IPS-20b (cell line): ENCODE measurements around the gene SCN5A.
A peak's percentile ranks its signal among the peaks of the same experiment; 100 is the strongest.

Source experiments
- H3K27ac ChIP-seq: one replicate; pipeline ENCODE4 v1.5.1; 2013; ENCODE audit warnings: low read length
- H3K27me3 ChIP-seq: 2 replicates; pipeline ENCODE4 v1.6.1; 2013; ENCODE audit warnings: mild to moderate bottlenecking, low read length, inconsistent platforms; ENCODE audit not compliant: insufficient read depth
- H3K36me3 ChIP-seq: 2 replicates; pipeline ENCODE4 v1.6.1; 2013; ENCODE audit warnings: low read depth, mild to moderate bottlenecking, inconsistent platforms, low read length, moderate library complexity; ENCODE audit not compliant: insufficient read depth
- H3K4me1 ChIP-seq: 2 replicates; pipeline ENCODE4 v1.6.1; 2013; ENCODE audit warnings: mild to moderate bottlenecking, control low read depth, inconsistent platforms, low read length, moderate library complexity; ENCODE audit not compliant: insufficient read depth
- H3K4me3 ChIP-seq: 2 replicates; pipeline ENCODE4 v1.5.1; 2013; ENCODE audit warnings: mild to moderate bottlenecking, low read length, inconsistent platforms
- H3K9ac ChIP-seq: 2 replicates; pipeline ENCODE4 v1.6.1; 2013; ENCODE audit warnings: low read depth, mild to moderate bottlenecking, inconsistent platforms, low read length, moderate library complexity
- H3K9me3 ChIP-seq: 2 replicates; pipeline ENCODE4 v1.6.1; 2013; ENCODE audit warnings: mild to moderate bottlenecking, low read depth, low read length, inconsistent platforms; ENCODE audit not compliant: insufficient read depth

Gene SCN5A

GRCh38 chr3:38541806-38542205 lies 107.7 kb downstream of the SCN5A start:
- no peak overlapping the region for H3K4me3 ChIP-seq
- no peaks in the 10 kb centered on the region for H3K36me3 ChIP-seq
- no peak overlapping the region for H3K9ac ChIP-seq
- H3K4me1 ChIP-seq = no peaks in the 10 kb centered on the region; the same call in 1 of the 2 replicates
- H3K27me3 ChIP-seq = no peaks in the 10 kb centered on the region
- H3K9me3 ChIP-seq = no peaks in the 10 kb centered on the region
- no peak overlapping the region for H3K27ac ChIP-seq

GRCh38 chr3:38538773-38539353 lies 110.6 kb downstream of the SCN5A start:
- no peaks in the 10 kb centered on the region for H3K9me3 ChIP-seq
- H3K4me3 ChIP-seq = no peak overlapping the region
- no peak overlapping the region for H3K27ac ChIP-seq
- no peaks in the 10 kb centered on the region for H3K36me3 ChIP-seq
- H3K27me3 ChIP-seq = no peaks in the 10 kb centered on the region
- no peak overlapping the region for H3K9ac ChIP-seq
- peaks cover 8% of the 10 kb centered on the region; the same call in 1 of the 2 replicates for H3K4me1 ChIP-seq

GRCh38 chr3:38536671-38537070 lies 112.8 kb downstream of the SCN5A start:
- Histone ChIP-seq H3K4me3 (peak overlapping the region; percentile 21; the same call in 1 of the 2 replicates), H3K9ac (no peak overlapping the region; the same call in 1 of the 2 replicates), H3K36me3 (no peaks in the 10 kb centered on the region), H3K27me3 (no peaks in the 10 kb centered on the region), H3K9me3 (no peaks in the 10 kb centered on the region), H3K4me1 (peaks cover 13% of the 10 kb centered on the region; the same call in 1 of the 2 replicates), H3K27ac (no peak overlapping the region)

GRCh38 chr3:38534604-38535003 lies 114.9 kb downstream of the SCN5A start:
- Histone ChIP-seq H3K4me1 (peaks cover 13% of the 10 kb centered on the region; the same call in 1 of the 2 replicates), H3K36me3 (no peaks in the 10 kb centered on the region), H3K9me3 (no peaks in the 10 kb centered on the region), H3K9ac (no peak overlapping the region), H3K27ac (no peak overlapping the region), H3K27me3 (no peaks in the 10 kb centered on the region), H3K4me3 (no peak overlapping the region)

DNA sequence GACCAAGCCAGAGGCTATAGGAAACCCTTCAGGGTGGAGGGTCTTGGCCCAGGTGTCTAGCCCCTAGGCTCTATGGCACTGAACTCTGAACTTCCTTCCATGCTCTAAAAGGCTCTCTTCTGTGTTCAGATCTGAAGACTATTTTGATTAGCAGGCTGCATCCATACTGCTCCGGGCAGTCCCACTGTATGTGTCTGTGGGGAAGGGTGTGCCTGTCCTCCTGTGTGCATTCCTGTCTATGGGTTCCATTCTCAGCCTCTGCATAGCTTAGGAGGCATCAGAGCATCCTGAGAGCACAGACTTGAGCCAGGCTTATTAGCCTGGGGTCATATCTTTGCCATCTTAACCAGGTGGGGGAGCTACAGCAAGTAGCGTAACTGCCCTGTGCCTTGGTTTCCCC lies 115.3 kb downstream of the SCN5A start:
- no peaks in the 10 kb centered on the region for H3K9me3 ChIP-seq
- no peak overlapping the region for H3K27ac ChIP-seq
- H3K27me3 ChIP-seq = no peaks in the 10 kb centered on the region
- no peak overlapping the region for H3K4me3 ChIP-seq
- no peak overlapping the region for H3K9ac ChIP-seq
- no peaks in the 10 kb centered on the region for H3K36me3 ChIP-seq
- peaks cover 13% of the 10 kb centered on the region; the same call in 1 of the 2 replicates for H3K4me1 ChIP-seq

DNA sequence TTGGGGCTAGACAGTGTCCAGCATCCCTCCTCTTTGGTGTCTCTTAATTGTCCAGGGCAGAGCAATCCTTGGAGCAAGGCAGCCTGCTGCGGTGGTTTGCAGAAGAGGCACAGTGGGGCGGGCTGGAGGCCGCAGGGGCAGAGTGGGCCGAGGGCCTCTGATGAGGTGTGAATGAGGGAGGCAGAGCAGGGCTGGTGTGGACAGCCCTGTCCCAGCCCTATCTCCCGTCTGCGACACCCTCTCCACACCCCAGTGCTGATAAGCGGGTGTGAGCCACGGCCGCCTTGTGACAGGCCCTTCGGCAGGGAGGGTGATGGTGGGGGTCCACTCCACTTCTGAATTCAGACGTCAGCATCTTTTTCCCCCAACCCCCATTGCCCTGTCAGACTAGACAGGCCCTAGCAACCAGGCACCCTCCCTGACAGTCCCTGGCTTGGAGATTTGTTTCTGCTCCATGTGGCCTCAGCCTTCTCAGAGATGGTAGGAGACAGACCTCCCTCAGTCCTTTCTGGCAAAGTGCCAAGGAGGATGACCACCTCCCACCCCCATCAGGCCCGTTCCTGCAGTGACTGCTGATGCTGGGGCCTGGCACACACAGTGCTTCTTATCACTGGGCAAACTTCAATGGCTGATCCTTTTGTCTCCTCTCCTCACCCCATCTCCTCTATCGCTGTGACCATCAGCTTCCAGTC lies 116.1 kb downstream of the SCN5A start:
- no peak overlapping the region for H3K9ac ChIP-seq
- H3K36me3 ChIP-seq = no peaks in the 10 kb centered on the region
- H3K27ac ChIP-seq = no peak overlapping the region
- no peaks in the 10 kb centered on the region for H3K27me3 ChIP-seq
- no peaks in the 10 kb centered on the region for H3K9me3 ChIP-seq
- no peak overlapping the region for H3K4me3 ChIP-seq
- H3K4me1 ChIP-seq = peaks cover 13% of the 10 kb centered on the region; the same call in 1 of the 2 replicates

GRCh38 chr3:38532529-38532928 lies 117.0 kb downstream of the SCN5A start:
- no peaks in the 10 kb centered on the region for H3K36me3 ChIP-seq
- H3K9me3 ChIP-seq = no peaks in the 10 kb centered on the region
- peaks cover 13% of the 10 kb centered on the region; the same call in 1 of the 2 replicates for H3K4me1 ChIP-seq
- no peak overlapping the region for H3K9ac ChIP-seq
- no peaks in the 10 kb centered on the region for H3K27me3 ChIP-seq
- H3K27ac ChIP-seq = no peak overlapping the region
- H3K4me3 ChIP-seq = no peak overlapping the region

DNA sequence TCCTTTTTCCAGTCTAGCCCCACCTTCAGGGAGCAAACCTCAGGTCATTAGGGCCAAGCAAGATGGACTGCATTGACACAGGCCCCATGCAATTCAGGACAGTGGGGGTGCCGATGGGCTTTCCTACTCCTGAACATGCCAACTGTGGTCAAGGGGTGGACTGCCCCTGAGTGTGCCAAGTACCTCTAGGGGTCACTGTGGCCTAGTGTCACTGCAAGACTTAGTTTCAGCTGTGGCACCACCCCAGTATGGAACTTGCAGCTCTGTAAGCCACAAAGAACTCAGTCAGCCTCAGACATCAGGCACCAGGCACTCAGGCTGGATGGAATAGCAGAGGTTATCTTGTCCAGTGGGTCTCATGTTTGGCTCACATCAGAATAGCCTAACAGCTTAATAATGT lies 121.0 kb downstream of the SCN5A start:
- Histone ChIP-seq H3K9ac (no peak overlapping the region), H3K4me3 (no peak overlapping the region), H3K4me1 (peaks cover 4% of the 10 kb centered on the region; the same call in 1 of the 2 replicates), H3K36me3 (peaks cover 27% of the 10 kb centered on the region), H3K9me3 (no peaks in the 10 kb centered on the region), H3K27ac (no peak overlapping the region), H3K27me3 (no peaks in the 10 kb centered on the region)

DNA sequence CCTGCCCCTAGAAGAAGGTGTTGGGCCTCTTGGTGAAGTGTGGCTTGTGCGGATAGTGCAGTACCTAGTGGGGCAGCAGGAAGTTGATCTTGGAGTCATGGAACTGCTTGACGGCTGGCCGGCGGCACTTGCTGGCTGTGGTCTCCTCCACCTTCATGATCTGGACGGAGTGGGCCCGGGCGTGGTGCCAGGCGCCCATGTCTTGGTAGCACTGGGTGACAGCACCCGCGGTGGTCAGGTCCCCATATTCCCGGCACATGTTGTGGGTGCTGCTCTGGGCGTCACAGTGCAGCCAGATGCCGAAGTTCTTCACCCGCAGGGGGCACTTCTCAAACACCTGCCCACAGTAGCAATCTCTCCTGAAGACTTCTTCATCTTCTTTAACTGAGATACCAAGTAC lies 122.7 kb downstream of the SCN5A start:
- Histone ChIP-seq H3K4me1 (peaks cover under 1% of the 10 kb centered on the region; the same call in 1 of the 2 replicates), H3K27ac (no peak overlapping the region), H3K27me3 (no peaks in the 10 kb centered on the region), H3K9ac (no peak overlapping the region), H3K36me3 (peaks cover 36% of the 10 kb centered on the region), H3K4me3 (no peak overlapping the region), H3K9me3 (no peaks in the 10 kb centered on the region)

- Histone ChIP-seq H3K9ac (no peak overlapping the region), H3K27ac (no peak overlapping the region), H3K4me1 (peaks cover 24% of the 10 kb centered on the region; the same call in 1 of the 2 replicates), H3K4me3 (no peak overlapping the region), H3K27me3 (no peaks in the 10 kb centered on the region), H3K9me3 (no peaks in the 10 kb centered on the region), H3K36me3 (peaks cover 39% of the 10 kb centered on the region)
Observed at GRCh38 chr3:38524141-38524739, 125.2 kb downstream of the SCN5A start.

GRCh38 chr3:38522002-38522401 lies 127.5 kb downstream of the SCN5A start:
- Histone ChIP-seq H3K27ac (no peak overlapping the region), H3K9ac (no peak overlapping the region), H3K27me3 (no peaks in the 10 kb centered on the region), H3K4me3 (no peak overlapping the region), H3K9me3 (no peaks in the 10 kb centered on the region), H3K36me3 (peaks cover 44% of the 10 kb centered on the region), H3K4me1 (peaks cover 31% of the 10 kb centered on the region; the same call in 1 of the 2 replicates)
